GM18868 (cell line): Measurements from ENCODE around the gene CYB5R2.
"Not testable (repeated sequence)": the region's sequence is repeated elsewhere in the genome, so short reads cannot be mapped to it uniquely, and the experiment has no call there.

ENCODE experiments used
- ATAC-seq: cut with Tn5 transposase; IDR thresholded peaks from one replicate; pipeline ENCODE4 v1.9.1; 2021; ENCODE audit warnings: mild to moderate bottlenecking, moderate library complexity; ENCODE audit not compliant: unreplicated experiment

Gene CYB5R2

DNA sequence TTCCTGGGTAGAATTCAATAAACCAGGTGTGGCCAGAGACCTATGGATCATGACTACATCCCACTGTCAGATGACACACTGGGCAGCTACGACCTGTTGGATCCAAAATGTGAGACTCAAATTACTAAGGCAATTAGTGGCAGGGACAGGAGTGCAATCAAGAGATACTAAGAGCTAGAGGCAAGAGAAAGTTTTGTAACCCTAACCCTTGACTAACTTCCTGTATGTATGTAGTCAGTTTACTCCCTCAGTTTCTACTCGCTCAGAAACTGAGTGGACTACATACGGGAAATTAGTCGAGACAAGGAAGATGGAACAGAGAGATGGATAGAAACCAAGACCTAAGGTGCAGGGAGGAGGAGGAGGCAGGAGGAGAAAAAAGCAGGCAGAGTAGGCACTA is 2.7 kb downstream of the CYB5R2 start:
- no peak for ATAC-seq

DNA sequence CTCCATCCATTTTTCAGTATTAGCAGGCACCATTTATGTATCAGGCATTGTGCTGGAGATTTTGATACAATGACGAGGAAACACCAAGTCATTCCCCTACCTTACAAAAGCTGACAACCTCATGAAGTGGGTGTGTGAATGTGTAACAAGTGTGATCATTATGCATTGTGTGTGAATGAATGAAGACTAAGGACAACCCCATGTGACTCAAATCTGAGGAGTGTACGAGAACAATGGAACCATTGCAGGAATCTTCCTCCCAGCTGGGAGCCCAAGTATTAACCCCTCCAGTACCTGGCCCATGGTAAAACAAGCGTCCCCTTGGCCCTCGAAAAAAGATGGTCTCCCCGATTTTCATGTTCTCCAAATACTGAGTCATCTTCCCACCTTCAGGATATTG is 4.4 kb downstream of the CYB5R2 start:
- no peak for ATAC-seq

DNA sequence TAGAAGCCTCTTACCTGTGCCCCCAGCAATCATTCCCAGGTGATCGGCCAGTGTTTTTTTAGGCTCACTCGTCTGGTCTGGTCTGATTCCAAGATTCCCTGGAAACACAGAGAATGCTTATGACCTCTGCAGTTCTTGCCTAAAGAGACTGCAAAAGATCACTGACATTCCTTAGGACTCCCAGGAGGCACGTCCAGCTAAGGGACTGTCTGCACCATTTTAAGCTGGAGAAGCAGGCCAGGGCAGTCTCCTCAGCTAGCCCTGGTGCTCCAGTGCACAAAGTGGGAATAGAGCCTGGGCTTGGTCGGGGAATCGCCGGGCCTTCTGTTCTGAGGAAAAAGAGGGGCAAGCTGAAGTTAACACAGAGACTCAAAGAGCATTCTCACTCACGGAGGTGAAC is 4.8 kb downstream of the CYB5R2 start:
- ATAC-seq: no peak

DNA sequence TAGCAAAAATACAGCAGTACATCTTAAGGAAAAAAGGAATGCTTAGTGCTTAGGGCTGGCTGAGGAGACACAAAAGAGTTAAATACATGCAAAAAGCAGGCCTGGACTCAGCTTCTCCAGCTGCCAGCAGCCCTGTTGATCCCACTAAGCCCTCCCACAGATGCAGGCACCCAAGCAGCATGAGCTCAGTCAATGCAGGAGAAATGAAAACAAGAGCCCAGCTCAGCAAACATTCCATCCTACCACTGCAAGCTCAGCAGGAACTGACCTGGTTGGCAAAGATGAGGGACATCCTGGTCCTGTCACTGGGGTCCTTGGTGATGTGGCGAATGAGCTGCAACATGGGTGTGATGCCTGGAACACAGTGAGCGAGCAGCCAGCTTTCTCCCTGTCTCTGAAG is 5.8 kb downstream of the CYB5R2 start:
- ATAC-seq: no peak

DNA sequence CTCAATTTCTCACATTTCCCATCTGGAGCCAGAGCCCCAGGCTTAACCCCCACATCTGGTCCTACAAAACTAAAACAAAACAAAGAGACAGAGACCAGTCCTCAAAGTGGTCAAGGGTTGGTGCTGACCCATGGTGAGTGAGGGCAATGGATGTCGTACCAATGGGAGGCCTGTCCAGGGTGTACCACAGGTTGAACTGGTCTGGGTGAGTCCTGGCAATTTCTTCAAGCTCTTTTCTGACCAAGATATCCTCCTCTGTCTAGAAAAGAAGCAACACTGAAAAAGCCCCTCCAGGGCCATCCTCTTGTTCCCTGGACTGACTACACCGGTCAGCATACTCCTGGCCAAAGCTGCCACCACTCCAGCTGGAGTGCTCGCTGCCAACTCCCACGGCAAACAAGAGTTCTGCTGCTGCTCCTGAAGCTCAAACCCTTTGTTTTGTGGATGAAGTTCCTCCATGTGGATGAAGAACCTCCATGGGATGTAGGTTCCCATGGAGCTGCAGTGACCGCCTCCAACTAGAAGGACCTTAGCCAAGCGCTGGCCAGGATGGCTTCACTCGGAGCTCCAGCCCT is 6.9 kb downstream of the CYB5R2 start:
- ATAC-seq: no peak

DNA sequence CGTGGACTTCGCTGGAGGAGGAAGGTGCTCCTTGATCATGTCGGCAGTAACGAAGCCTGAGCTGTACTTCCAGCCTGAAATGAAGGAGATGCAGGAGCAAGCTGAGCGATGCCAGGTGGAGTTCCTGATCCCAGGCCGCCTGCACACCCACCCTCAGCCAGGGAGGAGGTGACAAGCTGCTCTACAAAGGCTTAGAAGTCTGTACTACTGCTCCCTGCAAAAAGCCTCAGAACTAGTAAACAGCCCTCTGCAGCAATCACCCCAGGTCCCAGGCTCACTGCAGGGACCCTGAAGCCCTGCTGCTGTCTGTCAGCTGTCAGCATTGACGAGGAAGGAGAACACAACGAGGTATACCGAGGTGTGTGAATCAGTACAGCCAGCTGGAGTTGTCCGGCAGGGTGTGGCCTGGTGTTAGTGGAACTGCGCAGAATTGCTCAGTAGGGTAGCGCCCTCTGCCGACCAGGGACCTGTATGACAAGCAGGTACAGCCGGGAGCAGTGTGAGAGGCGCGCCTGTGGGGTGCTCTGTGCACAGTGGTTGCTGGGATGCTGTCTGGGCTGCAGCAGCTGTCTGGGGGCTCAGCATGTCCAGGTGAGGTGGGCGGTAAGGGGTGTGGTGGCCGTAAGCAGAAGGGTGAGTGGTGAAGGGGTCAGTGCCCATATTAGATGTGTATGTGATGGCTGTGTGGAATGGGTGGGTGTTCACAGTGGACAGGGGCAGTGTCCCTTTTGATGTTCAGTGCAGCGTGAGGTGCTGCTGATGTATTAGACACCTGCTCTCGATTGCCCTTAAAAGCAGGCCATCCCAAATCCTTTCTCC is 7.6 kb downstream of the CYB5R2 start:
- ATAC-seq: peak; percentile 99

DNA sequence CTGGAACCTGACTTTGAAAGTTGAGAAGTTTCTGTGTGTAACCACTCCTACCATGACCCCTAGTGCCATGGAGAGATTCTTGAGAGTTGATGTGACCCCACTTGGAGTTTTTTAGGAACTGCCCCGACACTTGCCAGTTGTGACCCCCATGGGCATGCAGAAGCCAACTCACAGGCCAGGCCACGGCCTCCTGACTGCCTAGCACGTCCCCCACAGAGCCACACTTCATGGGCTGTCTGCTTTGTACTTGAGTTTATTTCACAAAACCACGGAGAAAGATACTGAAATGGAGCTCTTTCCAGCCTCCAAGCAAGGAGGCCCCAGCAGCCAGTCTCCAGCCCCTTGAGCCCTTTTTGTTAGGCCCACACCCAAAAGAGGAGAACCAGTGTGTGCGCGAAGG is 8.4 kb downstream of the CYB5R2 start:
- no peak for ATAC-seq

DNA sequence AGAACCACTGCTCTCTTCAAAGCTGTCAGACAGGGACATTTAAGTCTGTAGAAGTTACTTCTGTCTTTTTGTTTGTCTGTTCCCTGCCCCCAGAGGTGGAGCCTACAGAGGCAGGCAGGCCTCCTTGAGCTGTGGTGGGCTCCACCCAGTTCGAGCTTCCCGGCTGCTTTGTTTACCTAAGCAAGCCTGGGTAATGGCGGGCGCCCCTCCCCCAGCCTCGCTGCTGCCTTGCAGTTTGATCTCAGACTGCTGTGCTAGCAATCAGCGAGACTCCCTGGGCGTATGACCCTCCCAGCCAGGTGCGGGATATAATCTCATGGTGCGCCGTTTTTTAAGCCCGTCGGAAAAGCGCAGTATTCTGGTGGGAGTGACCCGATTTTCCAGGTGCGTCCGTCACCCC is 9.8 kb downstream of the CYB5R2 start:
- ATAC-seq: not testable (repeated sequence)

DNA sequence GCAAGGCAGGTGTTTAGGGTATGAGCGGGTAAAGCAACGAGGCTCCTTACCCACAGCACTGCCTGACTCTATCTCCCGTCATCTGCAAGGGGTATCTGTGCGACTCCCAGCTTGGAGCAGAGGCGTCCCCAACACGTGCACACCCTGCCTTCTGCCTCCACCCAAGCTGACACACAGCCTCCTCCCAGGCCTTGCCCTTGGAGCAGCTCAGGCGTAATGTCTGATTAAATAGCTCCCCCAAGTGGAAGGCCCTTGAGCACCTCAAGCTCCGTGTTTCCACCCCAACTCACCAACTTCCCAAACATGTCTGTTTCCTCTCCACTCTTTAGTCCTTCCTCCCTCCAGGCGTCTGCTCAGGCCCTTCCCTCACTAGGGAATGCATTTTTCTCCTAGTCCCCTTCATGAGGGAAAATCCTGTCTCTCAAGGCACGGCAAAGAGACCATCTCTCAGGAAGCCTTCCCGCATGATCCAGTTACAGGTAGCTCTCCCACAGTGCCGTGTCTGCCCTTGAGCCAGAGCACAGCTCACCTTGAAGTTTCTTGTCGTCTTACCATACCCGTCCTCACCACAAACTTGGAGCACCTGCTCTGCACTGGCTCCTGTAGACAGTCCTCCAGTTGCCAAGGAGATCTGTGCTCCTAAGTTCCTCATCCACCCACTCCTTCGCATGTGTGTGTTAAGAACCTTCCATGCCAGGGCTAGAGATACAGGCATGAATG is 15.8 kb downstream of the CYB5R2 start:
- no peak for ATAC-seq

DNA sequence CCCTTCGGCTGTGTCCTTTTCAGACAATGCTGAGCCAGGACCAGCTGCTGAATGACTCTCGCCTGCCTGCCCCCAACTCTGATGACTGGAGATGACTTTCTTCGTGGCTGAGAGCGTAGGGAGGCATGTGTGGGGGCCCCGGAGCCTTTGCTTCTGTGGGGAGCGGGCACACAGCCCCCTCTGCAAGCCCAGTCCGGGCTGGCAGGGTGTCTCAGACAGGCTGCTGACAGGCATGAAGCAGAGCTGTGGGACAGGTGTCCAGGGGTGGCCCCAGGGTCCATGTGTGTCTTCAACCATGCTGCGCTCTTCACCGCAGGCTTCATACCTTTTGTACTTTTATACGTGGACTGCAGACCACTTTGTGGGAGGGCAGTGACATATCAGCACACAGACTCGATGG is 16.6 kb downstream of the CYB5R2 start:
- no peak for ATAC-seq

DNA sequence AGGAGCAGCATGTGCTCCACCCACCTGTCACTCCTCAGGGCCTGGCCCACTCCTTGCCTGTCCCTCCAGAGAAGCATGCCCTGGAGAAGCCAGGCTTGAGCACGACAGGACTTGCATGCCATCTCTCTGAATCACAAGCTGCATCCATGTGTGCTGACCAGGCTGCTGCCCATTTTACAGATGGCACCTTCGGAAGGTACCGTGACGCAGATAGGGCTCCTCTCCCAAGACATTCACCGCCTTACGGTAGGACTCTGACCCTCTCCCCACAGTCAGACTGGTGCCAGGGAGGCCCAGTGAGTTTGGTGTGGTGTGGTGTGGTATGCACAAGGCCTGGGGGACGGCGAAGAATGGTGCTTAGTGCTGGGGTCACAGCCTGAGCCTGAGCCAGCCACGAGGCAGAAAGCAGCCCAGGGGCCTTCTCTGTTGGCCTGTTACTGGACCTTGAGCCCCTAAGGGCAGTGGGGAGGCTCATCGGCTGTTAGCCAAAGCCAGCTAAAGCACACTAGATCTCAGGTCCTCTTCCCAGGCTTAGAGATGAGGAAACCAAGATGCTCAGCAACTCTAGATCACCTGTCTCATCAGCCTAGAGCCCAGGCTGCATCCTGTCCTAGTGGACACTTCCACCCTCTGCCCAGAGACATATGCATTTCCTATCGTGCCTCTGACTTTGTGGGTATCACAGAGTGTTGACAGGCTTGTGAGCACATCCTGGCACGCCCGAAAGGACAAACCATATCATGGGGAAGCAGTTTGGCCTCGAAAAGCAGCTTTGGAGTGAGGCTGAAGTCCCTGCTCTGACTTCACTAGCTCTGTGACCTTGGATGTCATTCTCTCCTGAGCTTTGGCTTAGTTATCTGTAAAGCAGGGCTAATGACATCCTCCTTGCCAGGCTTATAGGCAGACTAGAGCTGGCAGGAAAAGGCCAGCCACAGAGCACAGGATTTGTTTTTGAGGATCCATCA is 17.8 kb downstream of the CYB5R2 start:
- no peak for ATAC-seq

DNA sequence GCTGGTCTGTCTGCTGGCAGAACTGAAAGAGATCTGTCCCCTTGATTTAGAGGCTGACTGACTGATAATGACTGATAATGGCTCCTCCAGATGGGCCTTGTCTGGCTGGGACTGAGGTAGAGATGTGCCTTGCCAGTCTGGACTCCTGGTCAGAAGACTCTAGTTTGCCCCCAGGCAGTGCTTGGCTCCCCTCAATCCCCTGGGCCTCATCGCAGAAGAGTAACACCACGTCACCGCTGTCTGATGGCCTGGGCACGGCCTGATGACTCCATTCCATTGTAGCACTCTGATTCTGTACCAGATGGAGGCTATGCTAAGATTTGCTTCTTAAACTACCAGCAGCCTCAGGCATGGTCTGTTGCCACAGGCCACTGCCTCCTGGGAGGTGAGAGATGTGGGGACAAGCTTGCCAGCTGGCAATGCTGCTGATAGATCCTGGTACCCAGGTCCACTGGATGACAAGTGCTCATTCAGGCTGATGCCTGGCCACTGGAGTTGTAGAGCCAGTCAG is 19.1 kb downstream of the CYB5R2 start:
- ATAC-seq: no peak

DNA sequence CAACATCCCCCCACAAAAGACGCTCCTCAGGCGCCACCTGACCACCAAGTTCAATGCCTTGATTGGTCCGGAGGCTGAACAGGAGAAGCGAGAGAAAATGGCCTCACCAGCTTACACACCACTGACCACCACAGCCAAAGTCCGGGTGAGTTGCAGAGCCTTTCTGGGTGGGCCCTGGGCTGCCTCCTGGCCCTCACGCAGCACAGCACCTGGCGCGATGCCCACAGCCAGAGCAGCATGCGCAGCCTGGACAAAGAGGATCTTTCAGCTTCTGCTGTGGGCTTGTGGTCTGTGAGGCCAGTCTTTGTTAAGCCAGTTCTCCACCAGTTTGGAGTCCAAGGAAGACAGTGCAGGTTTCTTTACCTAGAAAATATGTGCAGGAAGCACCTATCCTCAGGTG is 21.6 kb downstream of the CYB5R2 start:
- no peak for ATAC-seq

DNA sequence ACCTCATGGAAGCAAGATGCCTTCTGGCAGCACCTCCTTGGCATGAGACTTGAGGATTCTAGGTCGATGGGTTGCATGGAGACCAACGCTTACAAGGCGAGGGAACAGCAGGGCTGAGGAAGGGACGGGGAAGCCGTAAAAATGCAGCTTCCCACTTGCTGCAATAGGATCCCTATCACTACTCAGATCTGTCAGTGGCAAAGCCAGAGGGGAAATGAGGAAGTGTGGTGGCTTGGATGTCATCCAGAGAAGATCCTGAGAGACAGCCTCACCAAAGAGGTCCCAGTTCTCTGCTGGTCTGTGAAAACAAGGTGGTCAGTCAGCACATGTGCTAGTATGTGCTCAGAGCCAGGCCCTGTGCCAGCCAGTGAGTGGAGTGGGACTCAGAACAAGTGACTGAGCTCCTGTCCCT is 22.2 kb downstream of the CYB5R2 start:
- no peak for ATAC-seq

DNA sequence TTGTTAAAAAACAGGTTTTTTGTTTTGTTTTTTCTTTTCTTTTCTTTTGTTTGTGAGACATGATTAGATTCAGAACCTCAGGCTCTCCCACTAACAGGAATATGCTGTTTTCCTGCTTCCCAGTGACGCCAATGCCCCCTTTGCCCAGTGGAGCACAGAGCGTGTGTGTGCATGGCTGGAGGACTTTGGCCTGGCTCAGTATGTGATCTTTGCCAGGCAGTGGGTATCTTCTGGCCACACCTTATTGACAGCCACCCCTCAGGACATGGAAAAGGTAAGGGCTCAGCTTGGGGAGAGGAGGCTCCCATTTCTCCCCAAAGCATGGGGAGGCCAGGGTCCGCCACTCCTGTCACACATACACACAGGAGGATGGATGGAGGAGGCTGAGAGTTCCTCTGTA is 25.0 kb downstream of the CYB5R2 start:
- ATAC-seq: no peak

DNA sequence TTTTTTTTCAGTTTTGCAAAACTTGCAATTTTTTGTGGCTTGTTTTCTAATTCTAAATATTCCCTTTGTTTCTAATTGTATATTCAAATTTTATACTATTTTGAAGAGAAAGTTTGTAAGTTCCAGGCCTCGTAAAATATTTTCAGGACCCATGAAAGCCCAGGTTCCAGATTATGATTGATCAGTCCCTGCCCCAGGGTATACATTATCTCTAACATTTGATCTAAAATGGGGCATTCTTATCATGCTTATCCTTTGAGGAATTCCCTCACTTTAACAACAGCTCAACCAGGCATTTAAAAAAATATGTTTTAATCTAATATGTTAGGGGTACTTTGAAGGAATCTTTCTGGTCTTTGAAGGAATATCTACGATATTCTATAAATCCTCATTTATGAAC is 26.4 kb downstream of the CYB5R2 start:
- no peak for ATAC-seq

DNA sequence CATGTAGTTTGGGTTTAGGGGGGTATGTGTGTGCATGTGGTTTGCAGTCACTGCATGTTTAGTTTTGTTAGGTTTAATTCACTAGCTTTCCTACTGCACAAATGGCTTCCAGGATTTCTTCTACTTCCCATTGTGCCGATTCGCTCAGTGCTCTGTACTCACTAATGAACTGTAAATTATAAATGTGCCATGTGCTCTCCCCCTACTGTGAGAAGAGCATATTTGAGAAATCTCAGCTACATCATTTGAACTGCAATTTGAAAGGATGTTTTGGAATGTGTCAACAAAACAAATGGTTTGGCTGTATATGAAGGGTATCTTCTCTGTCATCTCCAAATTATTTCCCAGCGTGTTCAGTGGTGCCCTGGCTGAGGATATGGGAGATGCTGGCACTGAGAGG is 28.1 kb downstream of the CYB5R2 start:
- no peak for ATAC-seq

DNA sequence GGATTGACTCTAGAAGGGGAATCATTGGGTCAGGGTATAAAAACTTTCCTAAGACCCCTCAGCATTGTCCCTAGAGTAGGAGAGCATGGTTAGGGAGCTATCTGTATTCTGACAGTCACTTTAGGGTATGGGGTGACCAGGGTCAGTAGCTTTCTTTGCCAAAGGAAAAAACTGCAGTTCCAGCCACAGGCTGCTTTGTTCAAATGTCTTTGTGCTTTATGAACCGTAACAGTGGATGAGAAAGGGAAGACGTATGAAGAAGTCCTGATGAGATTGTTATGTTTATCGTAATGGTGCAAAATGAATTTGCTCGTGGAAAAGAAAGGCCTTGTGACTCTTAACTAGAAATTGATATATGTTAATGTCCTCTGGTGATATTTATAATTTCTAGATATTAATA is 30.0 kb downstream of the CYB5R2 start:
- no peak for ATAC-seq

DNA sequence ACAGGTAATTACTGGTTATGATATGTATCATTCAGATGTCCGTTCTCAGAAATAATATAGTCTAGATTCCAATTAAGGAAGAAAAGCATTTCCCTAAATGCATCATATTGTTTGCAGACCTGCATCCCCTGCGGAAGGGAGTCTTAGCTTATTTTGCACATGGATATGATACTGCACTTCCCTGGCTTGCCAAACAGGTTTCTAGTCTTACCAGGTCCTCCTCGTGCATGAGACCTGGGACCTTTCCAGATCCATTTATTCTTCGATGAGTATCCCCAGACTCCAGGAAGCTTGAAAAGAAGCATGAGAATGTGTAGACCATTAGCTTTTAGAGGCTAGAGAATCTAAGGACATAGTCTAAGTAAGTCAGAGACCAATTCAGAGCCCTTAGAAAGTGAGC is 30.6 kb downstream of the CYB5R2 start:
- no peak for ATAC-seq

DNA sequence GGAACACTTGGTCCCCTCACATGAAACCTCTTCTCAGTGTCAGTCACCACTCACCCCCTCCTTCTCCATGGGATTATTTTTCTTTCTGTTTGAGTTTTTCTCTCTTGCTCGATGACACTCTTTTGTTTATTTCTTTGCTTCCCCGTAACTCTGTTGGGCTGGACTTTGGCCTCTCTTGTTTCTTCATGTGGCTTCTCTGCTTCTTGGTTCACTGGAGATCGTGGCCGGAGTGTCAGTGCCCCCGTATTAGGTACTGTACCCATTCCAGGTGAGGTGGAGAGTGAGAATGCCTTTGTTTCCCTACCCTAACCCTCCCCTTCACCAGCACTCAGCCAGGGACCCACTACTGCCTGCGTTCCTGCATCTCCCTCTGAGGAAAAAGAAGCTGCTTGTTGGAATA is 32.5 kb downstream of the CYB5R2 start:
- ATAC-seq: no peak

DNA sequence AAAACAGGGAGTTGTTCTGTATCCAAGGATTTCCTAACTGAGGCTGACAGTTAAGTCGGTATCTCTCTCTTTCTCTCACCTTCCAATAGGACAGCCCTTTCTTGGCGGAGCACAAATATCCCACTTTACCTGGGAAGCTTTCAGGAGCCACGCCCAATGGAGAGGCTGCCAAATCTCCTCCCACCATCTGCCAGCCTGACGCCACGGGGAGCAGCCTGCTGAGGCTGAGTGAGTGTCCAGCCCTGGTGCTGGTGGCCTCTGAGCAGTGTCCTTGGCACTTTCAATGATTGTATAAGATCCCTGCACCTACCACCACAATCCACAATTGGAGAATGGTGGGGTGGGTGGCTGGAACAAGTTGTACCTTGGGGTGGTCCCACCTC is 33.7 kb downstream of the CYB5R2 start:
- ATAC-seq: no peak
